ENCODE results near the gene MAST4. TPM values are rescaled to one million over a fixed set of nuclear protein-coding genes. Genes with fewer than 3 reads are reported as not detected.

MAST4 gene
- total and polyA plus RNA-seq, 5 experiments from 2014 or later = 4.5 to 19.4 (median 10.3) TPM

DNA sequence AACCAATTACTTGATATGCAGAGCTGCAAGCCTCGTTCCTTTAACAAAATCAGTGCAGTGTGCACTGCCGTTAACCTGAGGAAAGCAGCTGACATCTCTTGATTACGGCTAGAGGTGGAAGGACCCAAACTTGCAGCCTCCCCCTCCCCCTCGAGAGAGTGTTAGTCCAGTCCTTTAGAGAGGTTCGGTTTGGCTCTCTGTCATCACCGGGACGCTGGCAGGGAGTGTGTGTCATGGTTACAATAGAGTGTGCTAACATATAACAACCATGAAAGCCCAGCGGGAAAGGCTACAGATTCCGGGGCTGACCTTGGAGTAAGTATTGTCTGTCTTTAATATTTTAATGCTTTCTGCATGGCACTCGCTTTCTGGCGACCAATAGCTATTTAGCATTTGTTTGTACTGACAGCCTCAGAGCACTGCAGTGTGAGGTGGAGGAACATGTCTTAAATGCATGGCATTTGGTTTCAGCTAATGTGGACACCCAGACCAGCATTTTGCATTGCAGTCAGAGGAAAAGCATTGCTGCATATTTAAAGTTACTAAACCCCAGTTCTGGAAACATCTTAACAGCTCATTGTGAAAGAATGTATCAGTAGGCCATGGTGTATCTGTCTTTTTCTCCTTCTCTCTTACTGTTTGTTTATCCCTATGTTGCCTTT is 362.9 kb downstream of the MAST4 start:
- no peaks in the 10 kb centered on the region for H3K9me3 Mint-ChIP-seq
- H3K27me3 Mint-ChIP-seq = peaks cover 0 to 5% (median 0%) of the 10 kb centered on the region in 5 donors
- H3K36me3 Mint-ChIP-seq = peaks cover 0 to 3% (median 0%) of the 10 kb centered on the region in 3 donors
- no peaks in the 10 kb centered on the region for H3K4me1 Mint-ChIP-seq
- ATAC-seq (no peak), DNase-seq (no peak)
- POLR2A ChIA-PET = no interaction called here
- no peak overlapping the region for H3K4me3 Mint-ChIP-seq
- H3K27ac Mint-ChIP-seq = no peak overlapping the region

DNA sequence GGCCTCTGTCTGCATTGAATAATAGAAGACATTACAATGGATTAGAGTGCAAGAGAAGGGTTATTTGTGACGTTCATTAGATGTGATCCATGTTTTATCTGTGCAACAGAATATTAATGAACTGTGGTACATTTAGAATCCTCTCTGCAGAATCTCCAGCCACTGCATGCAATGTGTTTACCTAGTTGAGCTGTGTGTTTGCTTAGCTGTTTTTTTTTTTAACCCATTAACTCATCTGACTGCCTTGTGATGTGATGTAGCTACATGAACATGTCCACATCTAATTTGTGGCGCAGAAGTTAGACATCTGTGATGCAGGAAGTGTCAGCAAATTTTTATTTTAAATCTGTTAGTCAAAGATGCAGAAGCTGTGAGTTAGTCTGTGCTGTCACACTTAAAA is 363.5 kb downstream of the MAST4 start:
- no peak for DNase-seq
- Mint-ChIP-seq H3K27me3 (peaks cover 0 to 5% (median 0%) of the 10 kb centered on the region in 5 donors), H3K4me3 (no peak overlapping the region), H3K9me3 (no peaks in the 10 kb centered on the region), H3K27ac (no peak overlapping the region), H3K36me3 (peaks cover 0 to 3% (median 0%) of the 10 kb centered on the region in 3 donors), H3K4me1 (no peaks in the 10 kb centered on the region)
- no peak for ATAC-seq
- POLR2A ChIA-PET = no interaction called here

DNA sequence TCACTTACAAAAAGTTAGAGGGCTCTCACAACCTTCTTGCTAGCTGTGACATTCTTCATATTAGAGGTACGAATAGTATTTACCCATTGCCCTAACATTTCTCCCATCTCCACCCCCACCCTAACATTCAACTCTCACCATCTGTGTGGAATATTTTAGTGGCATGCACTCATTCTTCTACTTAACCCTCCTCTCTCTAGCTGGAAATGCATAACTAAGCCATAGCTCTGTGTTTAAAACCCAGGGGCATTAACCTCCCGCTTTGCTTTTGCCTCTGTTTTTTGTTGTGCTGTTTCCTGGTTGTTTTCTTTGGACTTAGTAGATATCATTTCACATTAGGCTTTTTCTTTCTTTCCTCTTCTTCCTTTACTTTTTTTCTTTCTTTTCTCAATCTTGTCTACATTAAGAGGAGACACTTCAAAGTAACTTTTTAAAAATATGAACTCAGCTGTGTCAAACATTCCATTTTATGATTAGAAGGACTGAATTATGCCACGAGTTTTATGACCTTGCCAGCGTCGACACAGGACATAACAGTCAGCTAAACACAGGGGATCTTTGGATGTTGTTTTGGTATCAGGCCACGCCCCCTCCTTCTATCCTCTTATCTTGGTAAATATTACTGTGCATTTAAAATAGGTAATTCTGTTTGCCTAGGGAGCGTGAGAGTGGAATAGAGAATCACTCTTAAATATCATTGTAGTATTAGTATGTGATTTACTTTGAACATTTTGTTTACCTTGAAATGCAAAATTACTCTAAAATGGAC is 364.4 kb downstream of the MAST4 start:
- ATAC-seq (no peak), DNase-seq (no peak)
- peaks cover 0 to 5% (median 0%) of the 10 kb centered on the region in 5 donors for H3K27me3 Mint-ChIP-seq
- POLR2A ChIA-PET = no interaction called here
- H3K27ac Mint-ChIP-seq = no peak overlapping the region
- peaks cover 0 to 3% (median 0%) of the 10 kb centered on the region in 3 donors for H3K36me3 Mint-ChIP-seq
- no peaks in the 10 kb centered on the region for H3K4me1 Mint-ChIP-seq
- H3K4me3 Mint-ChIP-seq = no peak overlapping the region
- no peaks in the 10 kb centered on the region for H3K9me3 Mint-ChIP-seq

DNA sequence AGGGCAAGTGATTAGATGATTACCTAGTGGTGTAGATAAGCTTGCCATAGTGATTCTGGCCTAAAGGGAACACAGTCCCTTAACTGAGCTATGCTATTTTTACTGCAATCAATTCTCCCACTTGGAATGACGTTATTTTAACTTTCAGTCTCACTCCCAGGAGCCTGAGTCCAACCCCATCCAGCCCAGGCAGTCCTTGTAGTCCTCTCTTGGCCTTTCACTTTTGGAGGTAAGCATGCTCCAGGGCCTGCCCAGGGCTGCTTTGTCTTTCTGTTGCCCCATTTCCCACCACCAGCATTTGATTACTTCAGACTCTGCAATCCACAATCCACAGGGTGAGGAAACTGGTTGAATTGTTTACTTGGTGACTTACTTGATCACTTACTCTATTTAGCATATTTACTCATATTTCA is 367.4 kb downstream of the MAST4 start:
- ATAC-seq (no peak), DNase-seq (no peak)
- no peak overlapping the region for H3K4me3 Mint-ChIP-seq
- no peaks in the 10 kb centered on the region for H3K9me3 Mint-ChIP-seq
- POLR2A ChIA-PET = no interaction called here
- H3K27ac Mint-ChIP-seq = no peak overlapping the region
- peaks cover 0 to 5% (median 0%) of the 10 kb centered on the region in 5 donors for H3K27me3 Mint-ChIP-seq
- H3K4me1 Mint-ChIP-seq = no peaks in the 10 kb centered on the region
- peaks cover 0 to 3% (median 0%) of the 10 kb centered on the region in 3 donors for H3K36me3 Mint-ChIP-seq

DNA sequence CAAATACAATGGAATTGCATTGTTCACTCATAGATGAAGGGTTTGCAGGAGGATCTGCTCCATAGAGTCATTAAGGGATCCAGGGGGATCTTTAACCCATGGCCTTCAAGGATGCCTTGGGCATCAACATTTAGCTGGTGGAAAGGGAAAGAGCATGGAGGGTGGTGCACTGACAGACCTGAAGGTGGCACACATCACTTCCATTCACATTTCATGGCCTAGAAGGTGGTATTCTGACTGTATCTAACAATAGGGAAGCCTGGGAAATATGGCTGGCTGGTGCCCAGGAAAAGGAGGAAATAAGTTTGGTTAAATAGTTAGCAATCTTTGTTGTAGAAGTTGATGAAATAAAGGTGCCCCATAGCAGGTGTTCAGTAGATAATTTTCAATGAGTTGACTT is 370.2 kb downstream of the MAST4 start:
- Mint-ChIP-seq H3K9me3 (no peaks in the 10 kb centered on the region), H3K4me1 (no peaks in the 10 kb centered on the region), H3K27ac (no peak overlapping the region), H3K27me3 (no peaks in the 10 kb centered on the region), H3K36me3 (no peaks in the 10 kb centered on the region), H3K4me3 (no peak overlapping the region)
- POLR2A ChIA-PET = no interaction called here
- DNase-seq = no peak
- ATAC-seq = no peak

DNA sequence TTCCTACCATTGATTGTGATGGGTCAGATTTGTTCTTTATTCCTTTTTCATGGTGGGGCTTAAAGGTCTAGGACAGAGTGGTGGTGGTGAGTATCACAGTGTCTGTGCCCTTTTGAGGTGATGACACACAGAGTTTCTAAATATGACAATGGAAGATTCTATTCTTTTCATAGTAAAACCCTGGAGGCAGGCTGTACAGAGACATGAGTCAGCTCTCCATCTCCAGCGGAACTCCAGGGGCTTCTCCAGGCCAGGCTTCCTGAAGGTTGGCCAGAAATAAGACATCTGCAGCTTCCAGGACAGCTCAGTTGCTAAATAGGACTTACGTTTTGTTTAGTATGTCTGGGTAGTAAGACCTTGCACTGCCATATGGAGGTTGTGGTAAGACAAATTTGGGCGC is 370.9 kb downstream of the MAST4 start:
- Mint-ChIP-seq H3K36me3 (no peaks in the 10 kb centered on the region), H3K27me3 (no peaks in the 10 kb centered on the region), H3K4me3 (no peak overlapping the region), H3K4me1 (no peaks in the 10 kb centered on the region), H3K9me3 (no peaks in the 10 kb centered on the region), H3K27ac (no peak overlapping the region)
- no peak for ATAC-seq
- DNase-seq = no peak
- POLR2A ChIA-PET = no interaction called here

DNA sequence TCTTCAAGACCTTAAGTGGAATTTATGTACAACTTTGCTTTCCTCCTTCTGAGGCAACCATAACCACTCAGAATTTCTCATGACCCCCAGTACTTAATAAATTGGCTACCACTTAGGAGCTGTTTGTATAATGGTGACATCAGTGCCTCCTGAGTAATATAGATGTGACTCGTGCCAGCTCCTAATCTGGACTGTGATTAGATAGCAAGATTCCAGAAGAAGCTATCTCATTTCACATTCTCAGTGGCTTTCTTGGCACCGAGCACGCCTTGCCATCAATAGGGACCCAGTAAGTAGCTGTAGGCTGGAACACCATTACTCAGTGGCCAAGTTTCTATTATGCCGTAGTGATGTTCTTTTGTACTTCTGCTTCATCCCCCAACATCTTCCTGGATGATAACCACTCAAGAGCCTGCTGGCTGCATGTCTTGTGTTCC is 371.7 kb downstream of the MAST4 start:
- ATAC-seq (no peak), DNase-seq (no peak)
- H3K4me1 Mint-ChIP-seq = no peaks in the 10 kb centered on the region
- peaks cover 0 to 4% (median 0%) of the 10 kb centered on the region in 5 donors for H3K27me3 Mint-ChIP-seq
- POLR2A ChIA-PET = no interaction called here
- no peaks in the 10 kb centered on the region for H3K36me3 Mint-ChIP-seq
- no peaks in the 10 kb centered on the region for H3K9me3 Mint-ChIP-seq
- H3K27ac Mint-ChIP-seq = no peak overlapping the region
- H3K4me3 Mint-ChIP-seq = no peak overlapping the region

DNA sequence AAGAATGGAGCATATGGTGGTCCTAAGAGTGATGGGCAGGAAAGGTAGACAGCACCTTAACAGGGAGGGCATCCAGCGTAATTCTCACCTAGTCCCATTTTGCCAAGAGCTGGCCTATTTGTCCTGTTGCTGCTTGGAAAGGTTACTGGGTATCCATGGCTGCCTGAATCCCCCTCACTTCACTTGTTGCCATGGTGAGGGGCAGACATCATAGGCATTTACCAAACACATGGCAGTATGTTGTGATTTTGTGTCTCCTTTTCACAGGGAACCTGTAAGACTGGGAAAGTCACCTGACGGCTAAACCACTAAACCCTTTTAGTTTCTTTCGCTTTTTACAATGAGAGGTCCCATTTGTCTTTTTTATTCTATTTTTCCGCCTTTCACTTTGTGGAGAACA is 373.3 kb downstream of the MAST4 start:
- Mint-ChIP-seq H3K9me3 (no peaks in the 10 kb centered on the region), H3K36me3 (no peaks in the 10 kb centered on the region), H3K27ac (no peak overlapping the region), H3K4me3 (no peak overlapping the region), H3K4me1 (no peaks in the 10 kb centered on the region), H3K27me3 (peaks cover 0 to 4% (median 0%) of the 10 kb centered on the region in 5 donors)
- POLR2A ChIA-PET = no interaction called here
- DNase-seq (no peak), ATAC-seq (no peak)

DNA sequence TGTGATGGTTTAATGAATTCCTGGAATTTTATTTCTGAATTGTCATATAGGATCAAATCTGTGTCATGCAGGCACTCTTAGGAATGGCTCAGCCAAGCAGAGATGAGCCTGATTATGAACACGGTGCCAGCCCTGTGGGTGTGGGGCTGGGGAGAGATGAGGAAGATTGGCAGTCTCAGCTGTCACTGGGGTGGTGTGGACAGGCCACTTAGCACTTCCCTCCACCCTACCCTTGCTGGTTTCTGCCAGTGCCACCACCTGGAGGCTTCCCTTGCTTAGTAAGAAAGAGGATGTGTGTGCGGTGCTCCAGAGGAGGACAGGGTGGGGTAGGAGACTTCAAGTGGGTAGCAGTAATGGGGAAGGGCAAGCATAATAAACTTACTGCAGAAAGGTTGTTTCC is 373.8 kb downstream of the MAST4 start:
- Mint-ChIP-seq H3K4me1 (no peaks in the 10 kb centered on the region), H3K27ac (no peak overlapping the region), H3K27me3 (peaks cover 0 to 4% (median 0%) of the 10 kb centered on the region in 5 donors), H3K4me3 (no peak overlapping the region), H3K9me3 (no peaks in the 10 kb centered on the region), H3K36me3 (no peaks in the 10 kb centered on the region)
- POLR2A ChIA-PET = no interaction called here
- DNase-seq (no peak), ATAC-seq (no peak)

DNA sequence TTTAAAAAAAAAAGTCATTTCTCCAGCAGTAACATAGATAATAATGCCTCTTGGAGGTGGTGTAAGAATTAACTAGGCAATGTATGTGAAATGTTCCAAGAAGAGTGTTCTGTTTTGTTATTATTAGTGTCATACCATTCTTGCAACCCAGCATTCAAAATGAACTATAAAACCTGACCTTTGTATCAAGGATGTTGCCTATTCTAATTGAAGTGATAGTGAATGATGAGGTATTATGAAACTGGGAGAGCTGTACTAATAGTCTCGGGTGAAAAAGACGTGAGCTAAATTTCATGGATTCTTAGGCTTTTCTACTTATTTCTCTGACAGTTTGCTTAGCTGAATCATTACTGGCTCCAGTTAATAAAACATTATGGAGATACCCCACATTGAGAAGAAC is 375.8 kb downstream of the MAST4 start:
- DNase-seq = no peak
- Mint-ChIP-seq H3K36me3 (no peaks in the 10 kb centered on the region), H3K27me3 (peaks cover 0 to 4% (median 0%) of the 10 kb centered on the region in 5 donors), H3K4me1 (no peaks in the 10 kb centered on the region), H3K4me3 (no peak overlapping the region), H3K27ac (no peak overlapping the region), H3K9me3 (no peaks in the 10 kb centered on the region)
- POLR2A ChIA-PET = no interaction called here
- ATAC-seq = no peak

DNA sequence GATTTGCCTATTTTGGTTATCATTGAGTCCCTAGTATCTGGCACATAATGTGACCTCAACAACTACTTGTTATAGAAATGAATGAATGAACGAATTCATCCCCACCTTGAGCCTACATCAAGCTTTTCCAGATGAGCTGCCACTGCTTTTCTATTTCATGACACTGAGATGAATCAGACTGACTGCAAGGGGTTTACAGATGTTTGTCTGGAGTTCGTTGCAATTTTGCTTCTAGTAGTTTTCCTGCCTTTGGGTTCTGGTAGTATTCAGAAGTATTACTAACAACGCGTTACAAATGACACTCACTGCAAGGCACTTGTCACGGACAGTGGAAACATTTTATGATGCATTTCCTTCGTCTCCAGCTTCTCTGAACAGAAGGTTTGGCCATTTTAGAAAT is 378.1 kb downstream of the MAST4 start:
- DNase-seq = no peak
- Mint-ChIP-seq H3K9me3 (no peaks in the 10 kb centered on the region), H3K4me3 (no peak overlapping the region), H3K36me3 (no peaks in the 10 kb centered on the region), H3K4me1 (no peaks in the 10 kb centered on the region), H3K27ac (no peak overlapping the region), H3K27me3 (peaks cover 0 to 12% (median 0%) of the 10 kb centered on the region in 5 donors)
- ATAC-seq = no peak
- POLR2A ChIA-PET = no interaction called here

DNA sequence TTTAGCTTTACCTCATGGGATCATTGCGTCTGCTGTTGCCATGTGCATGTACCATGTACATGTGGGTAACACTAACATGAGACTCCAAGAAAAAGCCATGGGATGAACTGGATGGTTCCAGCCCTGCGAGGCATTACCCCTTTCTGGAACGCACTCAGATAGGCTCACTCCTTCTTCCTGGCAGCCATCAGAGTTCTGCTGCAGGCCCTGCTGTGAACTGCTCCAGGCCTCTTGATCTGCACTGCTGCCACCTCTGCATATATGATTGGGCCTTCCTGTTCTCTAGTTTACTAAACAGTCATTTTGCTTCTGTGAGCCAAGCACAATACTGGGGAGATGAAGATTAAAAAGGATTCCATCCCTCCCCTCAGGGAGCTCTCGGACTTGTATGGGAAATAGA is 379.9 kb downstream of the MAST4 start:
- Mint-ChIP-seq H3K9me3 (no peaks in the 10 kb centered on the region), H3K4me3 (no peak overlapping the region), H3K36me3 (no peaks in the 10 kb centered on the region), H3K27ac (no peak overlapping the region), H3K4me1 (no peaks in the 10 kb centered on the region), H3K27me3 (peaks cover 0 to 12% (median 4%) of the 10 kb centered on the region in 5 donors)
- ATAC-seq = no peak
- POLR2A ChIA-PET = no interaction called here
- DNase-seq = no peak

DNA sequence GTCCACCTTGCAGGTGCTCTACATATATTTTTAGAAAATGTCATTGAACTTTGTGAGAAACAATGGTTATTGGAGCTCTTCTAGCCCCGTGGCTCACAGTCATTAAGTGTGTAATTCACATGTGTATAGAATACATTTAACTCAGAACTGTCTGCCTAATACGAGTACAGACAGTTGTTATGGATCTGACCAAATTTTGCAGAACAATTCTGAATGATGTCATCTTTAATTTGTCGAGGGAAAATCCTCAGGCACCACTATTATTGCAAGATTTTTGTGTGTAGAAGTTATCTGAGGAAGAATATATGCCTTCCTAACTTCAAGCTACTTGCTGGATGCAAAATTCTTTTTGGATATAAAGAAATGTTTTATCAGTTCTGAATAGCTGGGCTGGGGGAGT is 383.5 kb downstream of the MAST4 start:
- Mint-ChIP-seq H3K27ac (no peak overlapping the region), H3K27me3 (peaks cover 3 to 15% (median 9%) of the 10 kb centered on the region in 5 donors), H3K36me3 (no peaks in the 10 kb centered on the region), H3K4me1 (no peaks in the 10 kb centered on the region), H3K4me3 (no peak overlapping the region), H3K9me3 (no peaks in the 10 kb centered on the region)
- POLR2A ChIA-PET = no interaction called here
- ATAC-seq = no peak
- DNase-seq = no peak
